ENCODE data around the gene TSC22D1. TPM values are rescaled to one million over a fixed set of nuclear protein-coding genes. Genes with fewer than 3 reads are reported as not detected.

The TSC22D1 gene
- total RNA-seq, 1 experiment from 2014 or later: 72.5 TPM

GRCh38 chr13:44561351-44561750 lies 14.8 kb downstream of the TSC22D1 start:
- ChIA-PET POLR2A (no interaction called here), CTCF (interaction anchor here (0.8 to 1.2 kb wide), 2 partner anchors 13 to 257 kb away, joined by 3 read pairs; no protein-coding TSS in a partner anchor)
- DNase-seq (ENCODE audit: low spot score) (no peak), ATAC-seq (no peak)
- Mint-ChIP-seq H3K4me1 (peaks cover 34% of the 10 kb centered on the region), H3K36me3 (peaks cover 3% of the 10 kb centered on the region), H3K27ac (no peak overlapping the region), H3K27me3 (ENCODE audit: low read depth) (no peaks in the 10 kb centered on the region), H3K9me3 (no peaks in the 10 kb centered on the region), H3K4me3 (no peak overlapping the region)
- TF ChIP-seq SMAD3 (CRISPR knock-in tag; IDR thresholded peaks at IDR 0.05; ENCODE audit: borderline replicate concordance) (no peak), ZNF396 (CRISPR knock-in tag; IDR thresholded peaks at IDR 0.05; ENCODE audit: borderline replicate concordance) (no peak), ZNF532 (CRISPR knock-in tag; IDR thresholded peaks at IDR 0.05; ENCODE audit: borderline replicate concordance) (no peak), USF2 (CRISPR knock-in tag; IDR thresholded peaks at IDR 0.05) (no peak), E2F4 (CRISPR knock-in tag; IDR thresholded peaks at IDR 0.05; ENCODE audit: borderline replicate concordance, low read depth) (no peak), ZNF416 (CRISPR knock-in tag; IDR thresholded peaks at IDR 0.05) (no peak), EMX1 (CRISPR knock-in tag; IDR thresholded peaks at IDR 0.05) (no peak), CTCF (IDR thresholded peaks at IDR 0.05) (no peak), ZNF232 (CRISPR knock-in tag; IDR thresholded peaks at IDR 0.05) (no peak), ZNF263 (CRISPR knock-in tag; IDR thresholded peaks at IDR 0.05; ENCODE audit: low read depth) (no peak)

GRCh38 chr13:44557986-44558385 lies 18.1 kb downstream of the TSC22D1 start:
- H3K4me3 Mint-ChIP-seq: no peak overlapping the region
- ATAC-seq: no peak
- ChIA-PET CTCF (interaction anchor here (1.4 kb wide), 1 partner anchor 260 kb away, joined by 3 read pairs; no protein-coding TSS in a partner anchor), POLR2A (interaction anchor here (1.0 kb wide), 1 partner anchor 123 kb away, joined by 3 read pairs; no protein-coding TSS in a partner anchor)
- H3K9me3 Mint-ChIP-seq: no peaks in the 10 kb centered on the region
- H3K36me3 Mint-ChIP-seq: peaks cover 3% of the 10 kb centered on the region; the same call in 1 of the 2 replicates
- no peak overlapping the region for H3K27ac Mint-ChIP-seq
- H3K27me3 Mint-ChIP-seq (ENCODE audit: low read depth): no peaks in the 10 kb centered on the region
- DNase-seq (ENCODE audit: low spot score): no peak
- TF ChIP-seq ZBTB43 (CRISPR knock-in tag; IDR thresholded peaks at IDR 0.05) (no peak), NR2C2 (CRISPR knock-in tag; IDR thresholded peaks at IDR 0.05) (no peak)
- H3K4me1 Mint-ChIP-seq: peaks cover 17% of the 10 kb centered on the region

GRCh38 chr13:44555207-44555606 lies 20.9 kb downstream of the TSC22D1 start:
- no peak for ATAC-seq
- TF ChIP-seq FOXP1 (CRISPR knock-in tag; IDR thresholded peaks at IDR 0.05; ENCODE audit: borderline replicate concordance) (no peak), ZNF121 (CRISPR knock-in tag; IDR thresholded peaks at IDR 0.05) (no peak), ESRRA (CRISPR knock-in tag; IDR thresholded peaks at IDR 0.05; ENCODE audit: borderline replicate concordance) (no peak), OVOL2 (CRISPR knock-in tag; IDR thresholded peaks at IDR 0.05; ENCODE audit: borderline replicate concordance) (no peak), PRDM15 (CRISPR knock-in tag; IDR thresholded peaks at IDR 0.05) (no peak), NR2C2 (CRISPR knock-in tag; IDR thresholded peaks at IDR 0.05) (no peak), FOXJ3 (CRISPR knock-in tag; IDR thresholded peaks at IDR 0.05; ENCODE audit: borderline replicate concordance) (no peak), RORB (CRISPR knock-in tag; IDR thresholded peaks at IDR 0.05) (no peak)
- no peaks in the 10 kb centered on the region for H3K27me3 Mint-ChIP-seq (ENCODE audit: low read depth)
- H3K4me3 Mint-ChIP-seq: no peak overlapping the region
- H3K27ac Mint-ChIP-seq: no peak overlapping the region
- ChIA-PET POLR2A (no interaction called here), CTCF (no interaction called here)
- H3K9me3 Mint-ChIP-seq: no peaks in the 10 kb centered on the region
- peaks cover 6% of the 10 kb centered on the region; the same call in 1 of the 2 replicates for H3K36me3 Mint-ChIP-seq
- no peak for DNase-seq (ENCODE audit: low spot score)
- H3K4me1 Mint-ChIP-seq: 0 out of 2 replicates have a peak, but pooled peaks cover 7% of the 10 kb centered on the region

Measured in WTC11 (cell line).